HG03565 (cell line): ENCODE data around the gene SSBP2.
A peak's percentile ranks its signal among the peaks of the same experiment; 100 is the strongest.
"Not testable (repeated sequence)": the region's sequence is repeated elsewhere in the genome, so short reads cannot be mapped to it uniquely, and the experiment has no call there.

Experiments
- ATAC-seq: cut with Tn5 transposase; IDR thresholded peaks from one replicate; pipeline ENCODE4 v1.9.1; 2021; ENCODE audit warnings: mild to moderate bottlenecking, moderate library complexity; ENCODE audit not compliant: unreplicated experiment

Gene SSBP2

GRCh38 chr5:81679885-81680284 lies 71.0 kb downstream of the SSBP2 start:
- ATAC-seq, result no peak

GRCh38 chr5:81675420-81675819 lies 75.5 kb downstream of the SSBP2 start:
- ATAC-seq, result no peak

GRCh38 chr5:81665795-81666194 lies 85.1 kb downstream of the SSBP2 start:
- ATAC-seq, result no peak

GRCh38 chr5:81660624-81661023 lies 90.3 kb downstream of the SSBP2 start:
- not testable (repeated sequence) for ATAC-seq

GRCh38 chr5:81657386-81657785 lies 93.5 kb downstream of the SSBP2 start:
- no peak for ATAC-seq

GRCh38 chr5:81656783-81657182 lies 94.1 kb downstream of the SSBP2 start:
- ATAC-seq, result no peak

- no peak for ATAC-seq
Observed at GRCh38 chr5:81650987-81651386, 99.9 kb downstream of the SSBP2 start.

GRCh38 chr5:81646469-81646995 lies 104.4 kb downstream of the SSBP2 start:
- ATAC-seq, result no peak

GRCh38 chr5:81642210-81642609 lies 108.7 kb downstream of the SSBP2 start:
- no peak for ATAC-seq

GRCh38 chr5:81639556-81639955 lies 111.3 kb downstream of the SSBP2 start:
- ATAC-seq, result no peak

GRCh38 chr5:81638471-81638870 lies 112.4 kb downstream of the SSBP2 start:
- no peak for ATAC-seq

- no peak for ATAC-seq
Observed at GRCh38 chr5:81633891-81634290, 117.0 kb downstream of the SSBP2 start.

- ATAC-seq, result no peak
Observed at GRCh38 chr5:81633471-81633870, 117.4 kb downstream of the SSBP2 start.

- no peak for ATAC-seq
Observed at GRCh38 chr5:81632679-81633078, 118.2 kb downstream of the SSBP2 start.

GRCh38 chr5:81631621-81632020 lies 119.3 kb downstream of the SSBP2 start:
- no peak for ATAC-seq

- peak; percentile 70 for ATAC-seq
Observed at GRCh38 chr5:81631124-81631523, 119.8 kb downstream of the SSBP2 start.

- ATAC-seq, result peak; percentile 12
Observed at GRCh38 chr5:81630684-81631083, 120.2 kb downstream of the SSBP2 start.

- ATAC-seq, result no peak
Observed at GRCh38 chr5:81629986-81630385, 120.9 kb downstream of the SSBP2 start.

GRCh38 chr5:81628061-81628460 lies 122.8 kb downstream of the SSBP2 start:
- not testable (repeated sequence) for ATAC-seq

GRCh38 chr5:81626524-81626923 lies 124.4 kb downstream of the SSBP2 start:
- no peak for ATAC-seq

GRCh38 chr5:81609810-81610375 lies 141.0 kb downstream of the SSBP2 start:
- ATAC-seq, result no peak

- ATAC-seq, result no peak
Observed at GRCh38 chr5:81608976-81609375, 141.9 kb downstream of the SSBP2 start.

GRCh38 chr5:81607693-81608092 lies 143.2 kb downstream of the SSBP2 start:
- ATAC-seq, result no peak
